H1 (cell line): ENCODE data around the gene ADAMTS1. TPM values are rescaled to one million over a fixed set of nuclear protein-coding genes. Genes with fewer than 3 reads are reported as not detected.

Source experiments
- CTCF ChIA-PET: fragments of 300-600 bp; sonication (Branson Sonifier 250); formaldehyde crosslinking; loops from one replicate; lab custom pipeline; 2021; ENCODE audit not compliant: partially characterized antibody; lab: Charles Lee
- POLR2A ChIA-PET: fragments of 300-600 bp; sonication (Branson Sonifier 250); formaldehyde crosslinking; loops from one replicate; lab custom pipeline; 2021; ENCODE audit warnings: inconsistent platforms; ENCODE audit not compliant: partially characterized antibody; lab: Charles Lee
- DNase-seq, 2 experiments: peaks; one replicate each; pipeline versions ENCODE4 v3.0.0 to v3.0.0-alpha.2; 2010 to 2022; ENCODE audit warnings: low spot score in 2 of 2, low read depth in 1 of 2, mixed read lengths in 1 of 2
- FAIRE-seq: peaks from 2 replicates; lab custom pipeline; 2011; peaks lifted over from hg19 to GRCh38; lab: Jason Lieb, UNC
- H2AFZ ChIP-seq: 2 replicates; pipeline ENCODE4 v1.8.1; 2012; ENCODE audit warnings: low read length, inconsistent platforms
- H2AK5ac ChIP-seq: 2 replicates; pipeline ENCODE4 v1.6.1; 2013; ENCODE audit warnings: low read depth, low read length
- H2BK120ac ChIP-seq: replicated peaks from 2 replicates; pipeline ENCODE3; 2013; ENCODE audit warnings: low read depth, low read length, inconsistent platforms
- H2BK12ac ChIP-seq: 2 replicates; pipeline ENCODE4 v1.6.1; 2013; ENCODE audit warnings: low read depth, low read length
- H2BK15ac ChIP-seq: 2 replicates; pipeline ENCODE4 v1.6.1; 2013; ENCODE audit warnings: low read length
- H2BK20ac ChIP-seq: 2 replicates; pipeline ENCODE4 v1.6.1; 2013; ENCODE audit warnings: low read length
- H2BK5ac ChIP-seq: 2 replicates; pipeline ENCODE4 v1.6.1; 2013; ENCODE audit warnings: low read depth, low read length
- H3K14ac ChIP-seq: 2 replicates; pipeline ENCODE4 v1.6.1; 2013; ENCODE audit warnings: inconsistent platforms; ENCODE audit not compliant: insufficient read length
- H3K18ac ChIP-seq: 2 replicates; pipeline ENCODE4 v1.6.1; 2013; ENCODE audit warnings: low read length; ENCODE audit errors: extremely low read depth
- H3K23ac ChIP-seq: 2 replicates; pipeline ENCODE4 v1.6.1; 2013; ENCODE audit warnings: inconsistent platforms; ENCODE audit not compliant: insufficient read length
- H3K23me2 ChIP-seq: 2 replicates; pipeline ENCODE4 v1.6.1; 2013; ENCODE audit warnings: low read depth, low read length
- H3K27ac ChIP-seq: 2 replicates; pipeline ENCODE4 v1.6.1; 2011; ENCODE audit warnings: low read depth, low read length, inconsistent platforms
- H3K27me3 ChIP-seq, 4 experiments: replicated peaks in 1 of 4; 1 replicate in 1 of 4; 2 replicates in 3 of 4; pipeline versions ENCODE4 v1.6.1 to v1.8.1; 2011 to 2013; ENCODE audit warnings: low read length in 3 of 4, mild to moderate bottlenecking in 3 of 4, inconsistent platforms in 2 of 4, mixed read lengths in 2 of 4, moderate library complexity in 1 of 4; ENCODE audit not compliant: control insufficient read depth in 3 of 4, insufficient read depth in 3 of 4; ENCODE audit errors: extremely low read depth in 1 of 4
- H3K36me3 ChIP-seq, 4 experiments: 2 replicates each; pipeline versions ENCODE4 v1.6.1 to v1.8.1; 2011 to 2013; ENCODE audit warnings: mild to moderate bottlenecking in 4 of 4, low read length in 3 of 4, moderate library complexity in 2 of 4, control low read depth in 1 of 4, inconsistent platforms in 1 of 4; ENCODE audit not compliant: insufficient read depth in 4 of 4, control insufficient read depth in 2 of 4
- H3K4ac ChIP-seq: replicated peaks from 2 replicates; pipeline ENCODE3; 2013; ENCODE audit warnings: low read length, low read depth, mixed read lengths, inconsistent platforms; ENCODE audit not compliant: insufficient read length
- H3K4me1 ChIP-seq, 4 experiments: replicated peaks in 1 of 4; 1 replicate in 1 of 4; 2 replicates in 3 of 4; pipeline versions ENCODE4 v1.6.1 to v1.8.1; 2011 to 2013; ENCODE audit warnings: low read length in 3 of 4, inconsistent platforms in 2 of 4, mixed read lengths in 1 of 4; ENCODE audit not compliant: insufficient read depth in 4 of 4, control insufficient read depth in 3 of 4
- H3K4me2 ChIP-seq, 2 experiments: 2 replicates each; pipeline versions ENCODE4 v1.6.1 to v1.8.1; 2011 to 2013; ENCODE audit warnings: low read depth in 2 of 2, low read length in 2 of 2, control low read depth in 1 of 2, inconsistent platforms in 1 of 2, mild to moderate bottlenecking in 1 of 2; ENCODE audit not compliant: insufficient read depth in 1 of 2
- H3K4me3 ChIP-seq, 4 experiments: fragments of 200-600, 300-600 bp in 1 of 4; sonication (generic), shearing (Covaris generic), sonication (Bioruptor Twin) in 1 of 4; 2 replicates each; pipeline versions ENCODE4 v1.5.1 to v1.8.1; 2011 to 2016; ENCODE audit warnings: low read length in 4 of 4, low read depth in 3 of 4, control low read depth in 2 of 4, inconsistent platforms in 2 of 4, mild to moderate bottlenecking in 2 of 4, mixed read lengths in 1 of 4, moderate library complexity in 1 of 4; ENCODE audit not compliant: insufficient read depth in 2 of 4; ENCODE audit errors: extremely low read depth in 1 of 4
- H3K56ac ChIP-seq: replicated peaks from 2 replicates; pipeline ENCODE3; 2013; ENCODE audit warnings: low read depth, mild to moderate bottlenecking, mixed read lengths, low read length, inconsistent platforms; ENCODE audit not compliant: insufficient read length
- H3K79me1 ChIP-seq: 2 replicates; pipeline ENCODE4 v1.6.1; 2013; ENCODE audit warnings: low read depth, low read length, control low read depth
- H3K79me2 ChIP-seq, 2 experiments: 2 replicates each; pipeline versions ENCODE4 v1.6.1 to v1.8.1; 2012 to 2013; ENCODE audit warnings: low read length in 2 of 2, mild to moderate bottlenecking in 2 of 2, inconsistent platforms in 1 of 2; ENCODE audit not compliant: insufficient read depth in 2 of 2, control insufficient read depth in 1 of 2
- H3K9ac ChIP-seq, 4 experiments: replicated peaks in 1 of 4; 1 replicate in 1 of 4; 2 replicates in 3 of 4; pipeline versions ENCODE4 v1.6.1 to v1.8.1; 2011 to 2013; ENCODE audit warnings: low read depth in 3 of 4, low read length in 3 of 4, control low read depth in 2 of 4, mild to moderate bottlenecking in 2 of 4, moderate library complexity in 2 of 4, inconsistent platforms in 1 of 4; ENCODE audit errors: extremely low read depth in 1 of 4
- H3K9me3 ChIP-seq, 2 experiments: 2 replicates each; pipeline versions ENCODE4 v1.6.1 to v1.8.1; 2012 to 2013; ENCODE audit warnings: mild to moderate bottlenecking in 2 of 2, moderate library complexity in 2 of 2, control low read depth in 1 of 2, inconsistent platforms in 1 of 2, low read depth in 1 of 2, low read length in 1 of 2, mixed read lengths in 1 of 2; ENCODE audit not compliant: insufficient read depth in 2 of 2
- H4K20me1 ChIP-seq, 2 experiments: replicated peaks in 1 of 2; 2 replicates each; pipeline versions ENCODE3 to v1.8.1; 2011 to 2013; ENCODE audit warnings: inconsistent platforms in 2 of 2, low read length in 2 of 2, mild to moderate bottlenecking in 1 of 2; ENCODE audit not compliant: insufficient read depth in 2 of 2, control insufficient read depth in 1 of 2
- H4K5ac ChIP-seq: 2 replicates; pipeline ENCODE4 v1.6.1; 2013; ENCODE audit warnings: low read length, low read depth, mixed read lengths, inconsistent platforms; ENCODE audit not compliant: insufficient read length
- H4K8ac ChIP-seq: 2 replicates; pipeline ENCODE4 v1.8.0; 2013; ENCODE audit warnings: mild to moderate bottlenecking, moderate library complexity, low read length, inconsistent platforms; ENCODE audit not compliant: insufficient read depth; ENCODE audit errors: extremely low read depth
- H4K91ac ChIP-seq: replicated peaks from 2 replicates; pipeline ENCODE3; 2013; ENCODE audit warnings: low read length, mixed read lengths, inconsistent platforms; ENCODE audit not compliant: insufficient read length
- CBX5 ChIP-seq: fragments of 300-800, 300-1000 bp; sonication (generic); IDR thresholded peaks from 2 replicates; pipeline ENCODE4 v1.7.1; 2016; ENCODE audit warnings: antibody characterized with exemption, low read length, low read depth
- CTBP2 ChIP-seq: IDR thresholded peaks from 2 replicates; pipeline ENCODE4 v1.7.0; 2011; ENCODE audit warnings: borderline replicate concordance, mild to moderate bottlenecking, moderate library complexity, mixed read lengths, low read length; ENCODE audit not compliant: insufficient read depth, insufficient read length
- MAX ChIP-seq: IDR thresholded peaks from 2 replicates; pipeline ENCODE4 v1.6.1; 2012; ENCODE audit warnings: inconsistent platforms
- NANOG ChIP-seq: IDR thresholded peaks from 2 replicates; pipeline ENCODE4 v1.6.1; 2011; ENCODE audit warnings: low read length, low read depth, mild to moderate bottlenecking, inconsistent platforms; ENCODE audit not compliant: insufficient read depth, poor library complexity, severe bottlenecking
- TAF1 ChIP-seq: IDR thresholded peaks from 2 replicates; pipeline ENCODE4 v1.6.1; 2011; ENCODE audit warnings: mild to moderate bottlenecking, low read depth, low read length
- TAF7 ChIP-seq: optimal IDR thresholded peaks from 2 replicates; pipeline ENCODE3; 2011; ENCODE audit warnings: low read depth, mild to moderate bottlenecking, inconsistent platforms, low read length, moderate library complexity, borderline replicate concordance
- YY1 ChIP-seq: IDR thresholded peaks from 2 replicates; pipeline ENCODE4 v1.6.1; 2011; ENCODE audit warnings: low read depth, mild to moderate bottlenecking, low read length
- WGBS, 2 experiments: shearing (Covaris generic) in 1 of 2; methylation state at CpG; one replicate each; pipeline versions ENCODE4 v1.1.6 to v1.1.7; 2013 to 2015; ENCODE audit warnings: low lambda C conversion rate in 2 of 2, mixed read lengths in 2 of 2, inconsistent platforms in 1 of 2, low coverage in 1 of 2, missing lambda C conversion rate in 1 of 2; ENCODE audit not compliant: insufficient replicate concordance in 2 of 2, insufficient coverage in 1 of 2, insufficient read length in 1 of 2; ENCODE audit errors: extremely low coverage in 1 of 2, missing lambda C conversion rate in 1 of 2; 5-methylcytosine and 5-hydroxymethylcytosine counted together
- long read RNA-seq, 2 experiments: library from RNA in 1 of 2; library from capped mRNA in 1 of 2; stranded (forward); transcript quantifications; one replicate each; pipeline ENCODE4 v2.0.0, GENCODE V29; 2021; ENCODE audit warnings: inconsistent platforms in 1 of 2
- polyA minus RNA-seq, 3 experiments: library from RNA; depleted of rRNA, polyadenylated mRNA; stranded (reverse); fragments of >200 nt; gene quantifications; 1 replicate in 2 of 3; 2 replicates in 1 of 3; pipeline ENCODE4 v1.2.3, GENCODE V29; 2011
- polyA plus RNA-seq, 7 experiments: library from polyadenylated mRNA; depleted of rRNA in 3 of 7; stranded (reverse) in 5 of 7; unstranded in 2 of 7; fragments of >200 nt in 5 of 7; fragments of 200-250 nt in 2 of 7; gene quantifications; 1 replicate in 5 of 7; 2 replicates in 1 of 7; 4 replicates in 1 of 7; pipeline versions ENCODE4 v1.2.1 to v1.2.3, GENCODE V29; 2011 to 2013; ENCODE audit warnings: missing spikeins in 2 of 7, mixed read lengths in 2 of 7
- total RNA-seq: library from RNA; stranded (reverse); fragmentation: NEBNext Ultra II Directional; extraction: Animal tissue kit (Norgen Biotek cat#: 25700); gene quantifications from 2 replicates; pipeline ENCODE4 v1.2.1, GENCODE V29; 2021

The ADAMTS1 gene
- total RNA-seq (19.6 and 22.4 TPM in 2 replicates), polyA plus RNA-seq (2011; rRNA removed) (10.7 and 14.1 TPM in 2 replicates), polyA minus RNA-seq (2011; rRNA and poly(A)+ RNA removed) (56.5 and 103 TPM in 2 replicates)
- 12.9 TPM for polyA plus RNA-seq (2011; cell fraction: cytosol; rRNA removed)
- polyA plus RNA-seq (2011; cell fraction: nucleus; rRNA removed), result 49.2 TPM
- polyA plus RNA-seq (2012, experiment 1 of 2), result 6.9 to 15.5 TPM (median 12.1 TPM) in 4 replicates
- polyA plus RNA-seq (2012, experiment 2 of 2), result 1.1 TPM
- 20.9 TPM for polyA plus RNA-seq (2013, experiment 1 of 2)
- 19.3 TPM for polyA plus RNA-seq (2013, experiment 2 of 2)
- polyA minus RNA-seq (2011; cell fraction: cytosol; rRNA and poly(A)+ RNA removed), result 41.5 TPM
- 67.2 TPM for polyA minus RNA-seq (2011; cell fraction: nucleus; rRNA and poly(A)+ RNA removed)
- long read RNA-seq, experiment 1, full-length matches to known transcripts, result 1 of 20 reads
- long read RNA-seq, experiment 1, partial matches to known transcripts, result 3 of 20 reads
- long read RNA-seq, experiment 1, other reads (novel, unspliced or antisense), result 16 of 20 reads
- long read RNA-seq, experiment 2, partial matches to known transcripts, result 10 of 10 reads
- long read RNA-seq, experiment 2, other reads (novel, unspliced or antisense), result 0 of 10 reads

GRCh38 chr21:26845066-26845758 is at the start of gene ADAMTS1:
ADAMTS1 (minus strand) TSS chr21:26845409; CDS start chr21:26844954, 455 bp downstream.
- CTCF ChIA-PET, result interaction anchor here (0.7 to 3.2 kb wide), 12 partner anchors 8 to 1491 kb away, joined by 3 to 15 read pairs (median 4); partner anchors contain the start of gene ADAMTS5
- peaks cover 26% of the 10 kb centered on the region for H3K23me2 ChIP-seq
- H3K23ac ChIP-seq, result no peak within 1 kb of the TSS
- DNase-seq (peak; percentile 68 to 91), FAIRE-seq (no peak)
- no peak within 1 kb of the TSS for H2AK5ac ChIP-seq
- peak within 1 kb of the TSS; percentile 85 to 93 for H3K4me2 ChIP-seq
- peak within 1 kb of the TSS; percentile 73 for H2BK120ac ChIP-seq
- H3K27ac ChIP-seq, result no peak within 1 kb of the TSS
- peak within 1 kb of the TSS; percentile 85 for H2BK5ac ChIP-seq
- H3K56ac ChIP-seq, result peak within 1 kb of the TSS; percentile 78
- peak within 1 kb of the TSS; percentile 68 to 89 (median 74) for H3K4me3 ChIP-seq
- peak within 1 kb of the TSS; percentile 56 to 86 (median 70) for H3K9ac ChIP-seq
- H3K36me3 ChIP-seq, result peaks cover 6 to 22% (median 12%) of the 10 kb centered on the region in 4 experiments; a peak in 6 of 8 replicates
- POLR2A ChIA-PET, result interaction anchor here (0.6 to 3.2 kb wide), 21 partner anchors 11 to 1900 kb away, joined by 3 to 15 read pairs (median 3); partner anchors contain the start of gene ADAMTS5
- H3K79me2 ChIP-seq, result peaks cover 0 to 18% of the 10 kb centered on the region in 2 experiments; a peak in 2 of 4 replicates
- peak within 1 kb of the TSS; percentile 97 for H2BK12ac ChIP-seq
- peak within 1 kb of the TSS; percentile 99 for H3K18ac ChIP-seq
- peaks cover 2% of the 10 kb centered on the region; the same call in 1 of the 2 replicates for H3K79me1 ChIP-seq
- no peaks in the 10 kb centered on the region for H4K20me1 ChIP-seq
- WGBS, 2 experiments, result 2% methylated on average over 50 of the region's 56 CpGs; no CpG with 5 or more reads in 1 of the 2 experiments
- no peaks in the 10 kb centered on the region for H3K9me3 ChIP-seq
- H4K91ac ChIP-seq, result peak within 1 kb of the TSS; percentile 91
- peak within 1 kb of the TSS; percentile 92 for H4K8ac ChIP-seq
- H3K4ac ChIP-seq, result peak within 1 kb of the TSS; percentile 91
- peaks cover 0 to 12% (median 7%) of the 10 kb centered on the region in 4 experiments; a peak in 4 of 7 replicates for H3K4me1 ChIP-seq
- H4K5ac ChIP-seq, result peak within 1 kb of the TSS; percentile 67
- H2AFZ ChIP-seq, result peak within 1 kb of the TSS; percentile 27; the same call in 1 of the 2 replicates
- peaks cover 0 to 28% (median 13%) of the 10 kb centered on the region in 4 experiments; a peak in 5 of 7 replicates for H3K27me3 ChIP-seq
- H2BK20ac ChIP-seq, result peak within 1 kb of the TSS; percentile 32; the same call in 1 of the 2 replicates
- H2BK15ac ChIP-seq, result no peak within 1 kb of the TSS
- H3K14ac ChIP-seq, result no peak within 1 kb of the TSS
- peak; percentile 83 for TF ChIP-seq TAF7
- peak; percentile 96 for TF ChIP-seq TAF1
- no peak for TF ChIP-seq NANOG
- no peak for TF ChIP-seq CBX5
- no peak for TF ChIP-seq CTBP2
- TF ChIP-seq YY1, result no peak
- TF ChIP-seq MAX, result no peak
